ENCODE results near the gene OCA2.

GRCh38 chr15:27936164-27936563, 163.0 kb downstream of the OCA2 start:
- no peak for TF ChIP-seq CTCF (IDR thresholded peaks at IDR 0.05)
- TF ChIP-seq POLR2AphosphoS5 (IDR thresholded peaks at IDR 0.05): no peak
- no peak for TF ChIP-seq POLR2A (IDR thresholded peaks at IDR 0.05)
- no peak for TF ChIP-seq EP300 (IDR thresholded peaks at IDR 0.05)
